HG02798 (cell line): ENCODE results near the gene VSTM1.
"Not testable (repeated sequence)": the region's sequence is repeated elsewhere in the genome, so short reads cannot be mapped to it uniquely, and the experiment has no call there.

ENCODE experiments used
- ATAC-seq: cut with Tn5 transposase; IDR thresholded peaks from one replicate; pipeline ENCODE4 v1.9.1; 2021; ENCODE audit warnings: mild to moderate bottlenecking; ENCODE audit not compliant: unreplicated experiment, poor library complexity

Gene VSTM1

GRCh38 chr19:54074851-54075250 lies 11.2 kb upstream of the VSTM1 start:
- ATAC-seq, result no peak

- ATAC-seq, result no peak
These were observed 10.1 kb upstream of the VSTM1 start for GRCh38 chr19:54073829-54074228.

- no peak for ATAC-seq
These were observed 5.8 kb upstream of the VSTM1 start for GRCh38 chr19:54069470-54069869.

- ATAC-seq, result no peak
These were observed 1.1 kb downstream of the VSTM1 start for GRCh38 chr19:54062643-54063042.

- no peak for ATAC-seq
These were observed 16.1 kb downstream of the VSTM1 start for GRCh38 chr19:54047616-54048015.

- no peak for ATAC-seq
These were observed 17.9 kb downstream of the VSTM1 start for GRCh38 chr19:54045771-54046170.

- ATAC-seq, result no peak
These were observed 20.7 kb downstream of the VSTM1 start for GRCh38 chr19:54042989-54043388.

GRCh38 chr19:54041969-54042606 lies 21.6 kb downstream of the VSTM1 start:
- ATAC-seq, result no peak

- no peak for ATAC-seq
These were observed 23.7 kb downstream of the VSTM1 start for GRCh38 chr19:54040003-54040402.

GRCh38 chr19:54036542-54036941 lies 27.2 kb downstream of the VSTM1 start:
- not testable (repeated sequence) for ATAC-seq

- ATAC-seq, result no peak
These were observed 28.2 kb downstream of the VSTM1 start for GRCh38 chr19:54035215-54036178.

GRCh38 chr19:54030895-54031586 lies 32.7 kb downstream of the VSTM1 start:
- no peak for ATAC-seq

GRCh38 chr19:54029930-54030490 lies 33.7 kb downstream of the VSTM1 start:
- no peak for ATAC-seq

- ATAC-seq, result no peak
These were observed 34.4 kb downstream of the VSTM1 start for GRCh38 chr19:54029301-54029700.

GRCh38 chr19:54026656-54027055 lies 37.0 kb downstream of the VSTM1 start:
- ATAC-seq, result no peak

- no peak for ATAC-seq
These were observed 39.0 kb downstream of the VSTM1 start for GRCh38 chr19:54024660-54025059.

GRCh38 chr19:54023191-54023590 lies 40.5 kb downstream of the VSTM1 start:
- ATAC-seq, result no peak

- no peak for ATAC-seq
These were observed 41.8 kb downstream of the VSTM1 start for GRCh38 chr19:54021932-54022331.

GRCh38 chr19:54021363-54021762 lies 42.3 kb downstream of the VSTM1 start:
- ATAC-seq, result no peak

GRCh38 chr19:54017261-54017660 lies 46.4 kb downstream of the VSTM1 start:
- no peak for ATAC-seq
